Stimulated activated CD4-positive, alpha-beta T cell treated with anti-CD3 and anti-CD28 coated beads, Interleukin-15, amount 100 ng/mL, for 1 hour (primary cell): ENCODE measurements around the gene MFAP2.
"Not testable (repeated sequence)": the region's sequence is repeated elsewhere in the genome, so short reads cannot be mapped to it uniquely, and the experiment has no call there.

Experiments used
- DNase-seq, 2 donors: peaks; one replicate each; pipeline ENCODE4 v3.0.0-alpha.2; 2020; ENCODE audit warnings: low read depth in 1 of 2, low spot score in 1 of 2

MFAP2 gene

DNA sequence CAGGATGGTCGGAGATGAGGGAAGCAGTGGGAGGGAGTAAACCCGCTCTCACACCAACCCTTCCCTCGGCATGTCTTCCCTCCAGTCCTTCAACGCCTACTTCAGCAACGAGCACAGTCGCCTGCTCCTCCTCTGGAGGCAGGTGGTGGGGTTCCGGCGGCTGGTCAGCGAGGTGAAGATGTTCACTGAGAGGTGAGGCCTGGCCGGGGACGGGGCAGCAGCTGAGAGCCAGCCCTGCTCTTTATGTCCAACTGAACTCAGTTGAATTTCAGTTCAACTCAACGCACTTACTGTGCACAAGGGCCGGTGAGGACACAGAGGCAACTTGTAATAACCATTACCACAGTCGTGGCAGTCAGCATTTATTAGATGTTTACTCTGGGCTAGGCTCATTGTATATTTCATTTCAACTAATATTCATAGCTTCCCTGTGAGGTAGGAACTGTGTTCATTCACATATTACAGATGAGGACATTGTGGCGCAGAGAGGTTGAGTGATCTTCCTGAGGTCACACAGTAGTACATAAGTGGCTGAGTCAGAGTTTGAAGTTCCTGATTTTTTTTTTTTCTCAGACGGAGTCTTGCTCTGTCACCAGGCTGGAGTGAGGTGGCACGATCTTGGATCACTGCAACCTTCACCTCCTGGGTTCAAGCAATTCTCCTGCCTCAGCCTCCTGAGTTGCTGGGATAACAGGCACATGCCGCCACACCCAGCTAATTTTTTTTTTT is 49.0 kb downstream of the MFAP2 start:
- not testable (repeated sequence) for DNase-seq

DNA sequence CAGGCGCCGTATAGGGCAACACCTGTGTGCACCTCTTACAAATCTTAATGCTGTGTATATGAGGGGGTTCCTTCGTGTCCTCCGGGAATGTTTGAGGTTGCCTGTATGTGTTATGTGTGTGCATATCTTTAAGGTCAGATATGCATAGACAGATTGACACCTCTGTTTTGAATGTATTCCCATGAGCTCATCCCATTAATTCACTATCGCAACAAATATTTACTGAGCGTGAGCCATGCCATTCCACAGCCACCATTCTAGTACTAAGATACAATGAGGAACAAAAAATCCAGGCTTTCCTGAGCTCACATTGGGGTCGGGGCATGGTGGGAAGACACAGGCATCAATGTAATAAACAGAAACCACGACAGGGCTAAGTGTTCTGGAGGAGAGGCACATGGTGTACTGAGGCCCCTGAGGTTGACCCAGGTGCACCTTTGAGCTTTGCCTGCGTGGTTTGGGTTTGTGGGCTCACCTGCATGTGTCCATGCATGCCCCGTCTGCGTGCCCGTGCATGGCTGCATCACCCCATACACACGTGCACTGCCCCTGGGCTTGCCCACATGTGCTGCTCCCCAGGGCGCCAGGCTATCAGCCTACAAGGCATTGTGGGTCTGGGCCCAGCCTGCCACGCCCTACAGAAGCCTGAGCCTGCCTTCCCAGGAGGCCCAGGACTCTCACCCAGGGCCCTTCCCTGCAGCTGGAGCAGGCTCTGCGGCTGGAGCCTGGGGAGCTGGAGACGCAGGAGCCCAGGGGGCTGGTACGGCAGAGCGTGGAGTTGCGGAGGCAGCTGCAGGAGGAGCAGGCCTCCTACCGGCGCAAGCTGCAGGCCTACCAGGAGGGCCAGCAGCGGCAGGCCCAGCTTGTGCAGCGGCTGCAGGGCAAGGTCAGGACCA is 51.0 kb downstream of the MFAP2 start:
- DNase-seq = not testable (repeated sequence)

DNA sequence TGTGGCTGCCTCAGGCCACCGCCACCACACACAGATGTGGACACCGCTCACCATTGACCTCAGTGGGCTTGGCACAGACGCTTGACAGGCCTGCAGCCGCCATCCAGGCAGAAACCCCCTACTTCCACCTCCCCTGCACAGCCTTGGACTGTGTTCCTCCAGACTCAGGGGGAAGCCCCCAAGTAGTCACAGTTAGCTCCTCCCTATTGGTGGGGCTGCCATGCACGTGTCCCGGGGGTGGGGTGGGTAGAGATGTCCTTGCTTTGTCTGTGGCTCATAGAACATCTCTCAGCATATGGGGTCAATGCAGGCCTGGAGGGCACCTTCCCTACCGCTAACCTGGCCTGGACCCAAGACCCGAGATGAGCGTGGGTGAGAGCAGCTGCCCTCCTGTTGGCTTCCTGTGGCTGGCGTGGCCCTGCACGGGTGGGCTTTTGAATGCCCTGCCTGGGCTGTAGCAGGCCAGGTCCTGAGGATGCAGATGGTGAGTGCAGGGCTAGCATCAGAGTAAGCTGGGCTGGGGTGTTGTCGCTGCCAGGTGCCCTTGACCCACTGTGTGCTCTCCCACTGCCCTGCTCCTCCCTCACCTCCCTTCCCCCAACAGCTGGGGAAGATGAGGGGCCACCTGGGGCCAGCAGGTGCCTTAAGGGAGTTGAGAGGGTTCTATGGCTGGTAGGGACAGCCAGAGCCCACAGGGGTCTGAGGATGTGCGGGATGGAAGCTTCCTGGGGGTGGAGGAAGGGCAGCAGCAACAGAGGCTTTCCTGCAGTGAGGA is 52.5 kb downstream of the MFAP2 start:
- DNase-seq = no peak

DNA sequence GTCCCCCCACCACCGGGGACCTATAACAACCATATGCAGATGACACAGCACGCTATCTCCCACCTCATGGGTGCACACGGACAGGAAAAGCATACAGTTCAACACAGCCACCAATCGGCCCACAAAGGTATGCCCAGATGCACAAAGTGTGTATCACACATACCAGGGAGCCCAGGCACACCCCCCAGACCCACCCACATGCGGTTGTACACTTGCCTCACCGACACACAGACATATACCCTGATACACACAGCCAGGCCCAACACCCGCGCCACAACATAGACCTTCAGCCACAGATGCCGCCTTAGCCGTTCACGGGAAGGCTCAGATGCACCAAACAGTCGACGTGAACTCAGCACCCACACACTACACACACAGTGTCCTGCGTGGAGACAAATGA is 53.2 kb downstream of the MFAP2 start:
- DNase-seq = no peak

DNA sequence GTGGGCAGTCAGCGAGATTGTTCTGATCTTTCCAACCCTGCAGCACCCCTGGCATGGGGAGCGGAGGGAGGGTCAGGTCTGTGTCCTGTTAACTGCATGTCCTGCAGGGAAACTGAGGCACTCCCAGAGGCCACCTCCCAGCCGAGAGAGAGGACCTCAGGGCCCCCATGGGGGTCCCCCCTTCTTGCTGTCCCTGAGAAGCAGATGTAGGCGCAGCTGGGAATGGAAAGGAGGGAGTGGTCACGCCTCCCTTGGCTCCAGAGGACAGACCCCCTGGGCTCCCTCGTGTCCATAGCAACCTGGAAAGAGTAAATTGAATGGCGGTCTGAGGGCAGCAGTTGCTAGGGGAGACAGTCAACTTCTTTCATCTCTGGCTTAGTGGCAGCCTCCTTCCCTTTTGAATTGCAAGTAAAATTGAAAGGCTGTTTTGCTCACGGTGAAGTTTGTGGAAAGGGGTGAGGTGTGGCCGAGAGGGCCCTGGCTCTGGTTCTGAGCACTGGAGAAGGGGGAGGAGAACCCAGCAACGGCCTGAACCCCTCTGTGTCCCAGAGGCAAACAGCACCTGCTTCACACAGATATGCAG is 53.8 kb downstream of the MFAP2 start:
- DNase-seq = no peak

DNA sequence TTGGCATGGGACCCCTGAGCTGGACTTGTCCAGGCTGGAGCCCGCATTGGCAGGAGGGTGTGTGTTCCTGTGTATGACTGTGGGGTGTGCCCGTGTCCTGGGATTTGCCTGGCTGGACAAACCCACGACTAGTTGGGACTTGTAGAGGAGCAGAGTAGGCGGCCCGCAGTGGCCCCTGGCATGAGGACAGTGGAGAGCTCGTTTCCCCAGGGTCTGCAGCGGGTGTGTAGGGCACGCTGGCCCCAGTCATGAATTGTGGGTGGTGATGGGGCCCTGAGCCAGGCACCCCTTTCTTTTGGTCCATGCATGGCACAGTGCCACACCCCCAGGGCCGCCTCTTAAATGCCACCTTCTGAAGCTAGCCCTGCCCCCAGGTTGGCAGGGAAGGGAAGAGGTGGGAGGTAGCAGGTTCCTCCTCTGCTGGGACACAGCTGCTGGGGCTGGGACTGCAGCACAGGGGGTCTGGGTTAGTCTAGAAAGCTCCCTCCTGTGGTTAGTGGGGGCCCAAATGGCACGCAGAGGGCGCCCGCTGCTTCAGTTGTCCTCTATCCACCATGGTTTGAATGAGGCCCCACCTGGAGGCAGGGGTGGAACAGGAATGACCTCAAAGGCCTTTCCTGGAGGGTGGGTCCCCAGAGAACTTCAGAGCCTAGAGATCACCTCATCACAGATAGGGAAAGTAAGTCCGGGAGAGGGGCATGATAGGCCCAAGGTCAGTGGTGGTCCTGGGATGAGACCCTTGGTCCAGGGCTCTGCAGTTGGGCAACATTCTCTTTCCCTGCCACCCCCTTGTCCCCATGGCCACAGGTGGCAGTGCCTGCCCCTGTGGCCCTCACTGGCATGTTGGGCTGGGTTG is 54.6 kb downstream of the MFAP2 start:
- DNase-seq = no peak

DNA sequence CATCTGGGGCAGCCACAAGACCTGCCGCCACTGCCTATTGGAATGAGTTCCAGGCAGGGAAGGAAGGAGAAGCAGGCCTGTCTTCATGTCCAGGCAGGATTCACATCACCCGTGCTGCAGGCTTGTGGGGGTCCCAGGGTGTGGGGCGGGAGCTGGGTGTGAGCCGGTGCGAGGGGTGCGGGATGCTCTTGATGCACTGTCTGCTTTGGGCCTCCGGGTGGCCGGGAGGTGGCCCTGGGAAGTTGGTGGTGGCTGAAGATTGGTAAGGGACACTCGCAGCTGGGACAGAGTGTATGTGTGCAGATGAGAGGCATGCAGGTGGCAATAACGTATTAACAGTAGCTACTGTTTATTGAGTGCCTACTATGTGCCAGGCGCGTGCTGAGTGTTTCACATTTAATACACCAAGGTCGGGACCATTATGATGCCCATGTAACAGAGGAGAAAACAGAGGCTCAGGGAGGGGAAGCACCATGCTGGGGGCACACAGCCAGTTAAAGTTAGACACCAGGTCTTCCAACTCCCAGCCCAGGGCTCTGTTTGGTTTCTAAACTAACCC is 55.4 kb downstream of the MFAP2 start:
- no peak for DNase-seq
